K562 (cell line): Measurements from ENCODE around the gene AGPAT1. TPM values are rescaled to one million over a fixed set of nuclear protein-coding genes. Genes with fewer than 3 reads are reported as not detected.

Experiments
- ATAC-seq: fragments of 200-7000 bp; cut with Tn5 transposase; 3 replicates; pipeline ENCODE4 v1.9.1; 2020; ENCODE audit warnings: moderate library complexity
- BruUV-seq: library from RNA; stranded (reverse); fragments of 400-500 nt; replicated peaks from 2 replicates; lab custom pipeline; 2021; lab: Mats Ljungman, UMichigan
- CTCF ChIA-PET: fragments of 300-600 bp; formaldehyde crosslinking; extraction: SDS; loops from one replicate; lab custom pipeline; 2021; ENCODE audit warnings: low intra/inter-chr PET ratio; lab: Yijun Ruan, JAX
- POLR2A ChIA-PET: fragments of 300-600, 350-650 bp; sonication (Branson Sonifier 250); formaldehyde crosslinking; extraction: SDS; loops from one replicate; lab custom pipeline; 2021; ENCODE audit warnings: antibody characterized with exemption, inconsistent platforms; lab: Yijun Ruan, JAX
- DNase-seq, 4 experiments: peaks; one replicate each; pipeline versions ENCODE4 v3.0.0 to v3.0.0-alpha.2; 2011 to 2018; ENCODE audit warnings: low spot score in 3 of 4, mixed read lengths in 3 of 4; ENCODE audit errors: extremely low read depth in 1 of 4
- FAIRE-seq: peaks from 2 replicates; lab custom pipeline; 2011; peaks lifted over from hg19 to GRCh38; lab: Jason Lieb, UNC
- H2AFZ ChIP-seq: 2 replicates; pipeline ENCODE4 v1.6.0; 2011; ENCODE audit warnings: low read depth, low read length, control low read depth, inconsistent platforms
- H3K27ac ChIP-seq: fragments of 200-600 bp; 3 replicates; pipeline ENCODE4 v1.8.0; 2011; ENCODE audit warnings: low read depth, mild to moderate bottlenecking, control low read depth, inconsistent platforms, low read length, moderate library complexity, mixed read lengths; ENCODE audit errors: extremely low read depth
- H3K27me3 ChIP-seq, 2 experiments: fragments of 300-600 bp in 1 of 2; 2 replicates in 1 of 2; 3 replicates in 1 of 2; pipeline versions ENCODE4 v1.6.0 to v1.8.0; 2011; ENCODE audit warnings: inconsistent platforms in 2 of 2, low read length in 2 of 2, mild to moderate bottlenecking in 1 of 2, mixed read lengths in 1 of 2, moderate library complexity in 1 of 2; ENCODE audit not compliant: control insufficient read depth in 2 of 2, insufficient read depth in 2 of 2
- H3K36me3 ChIP-seq: fragments of 300-600 bp; 3 replicates; pipeline ENCODE4 v1.8.0; 2011; ENCODE audit warnings: mild to moderate bottlenecking, low read length, inconsistent platforms; ENCODE audit not compliant: control insufficient read depth, insufficient read depth
- H3K4me1 ChIP-seq, 2 experiments: fragments of 200-600 bp in 1 of 2; replicated peaks in 1 of 2; 2 replicates in 1 of 2; 3 replicates in 1 of 2; pipeline versions ENCODE4 v1.5.1 to v1.8.0; 2011; ENCODE audit warnings: inconsistent platforms in 2 of 2, low read length in 2 of 2, mild to moderate bottlenecking in 1 of 2, mixed read lengths in 1 of 2, moderate library complexity in 1 of 2; ENCODE audit not compliant: control insufficient read depth in 2 of 2, insufficient read depth in 2 of 2
- H3K4me2 ChIP-seq: 2 replicates; pipeline ENCODE4 v1.6.1; 2011; ENCODE audit warnings: low read length, control low read depth, inconsistent platforms, mixed read lengths; ENCODE audit not compliant: insufficient read depth
- H3K4me3 ChIP-seq: fragments of 200-600 bp; sonication (generic), shearing (Covaris generic); 2 replicates; pipeline ENCODE4 v1.5.1; 2016; ENCODE audit warnings: control low read depth, inconsistent platforms
- H3K79me2 ChIP-seq: fragments of 200-600 bp; 3 replicates; pipeline ENCODE4 v1.8.0; 2011; ENCODE audit warnings: low read length, inconsistent platforms; ENCODE audit not compliant: control insufficient read depth, insufficient read depth
- H3K9ac ChIP-seq, 2 experiments: 2 replicates each; pipeline versions ENCODE4 v1.6.0 to v1.6.1; 2011; ENCODE audit warnings: low read depth in 2 of 2, low read length in 2 of 2, control low read depth in 1 of 2, inconsistent platforms in 1 of 2, mild to moderate bottlenecking in 1 of 2, mixed read lengths in 1 of 2; ENCODE audit not compliant: insufficient read depth in 1 of 2
- H3K9me1 ChIP-seq: one replicate; pipeline ENCODE4 v1.6.0; 2011; ENCODE audit warnings: inconsistent platforms, mild to moderate bottlenecking, low read length, moderate library complexity; ENCODE audit not compliant: control insufficient read depth, insufficient read depth
- H3K9me3 ChIP-seq: replicated peaks from 2 replicates; pipeline ENCODE4 v1.5.1; 2011; ENCODE audit warnings: low read depth, low read length, inconsistent platforms; ENCODE audit not compliant: control insufficient read depth, insufficient read depth
- H4K20me1 ChIP-seq: replicated peaks from 2 replicates; pipeline ENCODE4 v1.6.1; 2011; ENCODE audit warnings: low read length, inconsistent platforms, mixed read lengths; ENCODE audit not compliant: control insufficient read depth, insufficient read depth
- ETS2 ChIP-seq: IDR thresholded peaks from 2 replicates; pipeline ENCODE4 v1.6.1; 2016; ENCODE audit warnings: borderline replicate concordance, missing genetic modification characterization, mild to moderate bottlenecking, moderate library complexity, missing compliant biosample characterization; ENCODE audit not compliant: poor library complexity, severe bottlenecking
- HDAC3 ChIP-seq: fragments of 450-650 bp; IDR thresholded peaks from 2 replicates; pipeline ENCODE4 v1.6.1; 2018; ENCODE audit warnings: borderline replicate concordance, mild to moderate bottlenecking, moderate library complexity; ENCODE audit not compliant: partially characterized antibody
- HOXB6 ChIP-seq: fragments of 250-450 bp; sonication (Bioruptor Pico); IDR thresholded peaks from 2 replicates; pipeline ENCODE4 v1.5.1; 2022; ENCODE audit warnings: mild to moderate bottlenecking, borderline replicate concordance
- KLF16 ChIP-seq: IDR thresholded peaks from 2 replicates; pipeline ENCODE4 v1.6.1; 2016; ENCODE audit warnings: antibody characterized with exemption
- L3MBTL2 ChIP-seq: fragments of 450-650 bp; IDR thresholded peaks from 2 replicates; pipeline ENCODE4 v1.6.1; 2016; ENCODE audit warnings: mild to moderate bottlenecking, moderate library complexity
- MCM3 ChIP-seq: fragments of 450-650 bp; IDR thresholded peaks from 2 replicates; pipeline ENCODE4 v1.6.1; 2016
- RB1 ChIP-seq: fragments of 450-650 bp; IDR thresholded peaks from 2 replicates; pipeline ENCODE4 v1.6.1; 2017; ENCODE audit warnings: low read depth, mild to moderate bottlenecking
- RBBP5 ChIP-seq: fragments of 200-600 bp; sonication (generic); IDR thresholded peaks from 2 replicates; pipeline ENCODE4 v1.6.1; 2012; ENCODE audit warnings: borderline replicate concordance, mild to moderate bottlenecking, low read length, control low read depth, inconsistent platforms; ENCODE audit not compliant: insufficient read depth, poor library complexity, severe bottlenecking
- RFX5 ChIP-seq: IDR thresholded peaks from 2 replicates; pipeline ENCODE4 v1.6.1; 2011; ENCODE audit warnings: low read depth, mild to moderate bottlenecking, improper control_type of control experiment, low read length
- THAP12 ChIP-seq: fragments of 250-450 bp; sonication (Bioruptor Pico); IDR thresholded peaks from 2 replicates; pipeline ENCODE4 v1.9.0; 2021; ENCODE audit warnings: mild to moderate bottlenecking, inconsistent platforms
- ZNF197 ChIP-seq: fragments of 200-800 bp; sonication (Bioruptor generic); IDR thresholded peaks from 2 replicates; pipeline ENCODE4 v1.6.1; 2016; ENCODE audit warnings: low read depth, missing genetic modification characterization, missing compliant biosample characterization
- ZNF263 ChIP-seq: sonication (generic); formaldehyde crosslinking; IDR thresholded peaks from 2 replicates; pipeline ENCODE4 v1.8.0; 2022; ENCODE audit warnings: mild to moderate bottlenecking, missing genetic modification reagents, borderline replicate concordance
- ZSCAN32 ChIP-seq: fragments of 450-650 bp; formaldehyde crosslinking; IDR thresholded peaks from 2 replicates; pipeline ENCODE4 v1.4.0; 2020; ENCODE audit warnings: mild to moderate bottlenecking, moderate library complexity
- WGBS: fragments of 100-300 bp; shearing (Covaris generic); methylation state at CpG from one replicate; pipeline ENCODE4 v1.1.6; 2016; ENCODE audit warnings: low coverage, mixed read lengths; ENCODE audit not compliant: insufficient coverage; ENCODE audit errors: missing lambda C conversion rate; 5-methylcytosine and 5-hydroxymethylcytosine counted together
- in situ Hi-C: fragments of 300-500 bp; cut with MboI; formaldehyde crosslinking; loops from 4 replicates; pipeline ENCODE4 v1.15.0; 2018; ENCODE audit warnings: inconsistent platforms, mixed read lengths
- intact Hi-C: fragments of 100-400 bp; cut with micrococcal nuclease; formaldehyde crosslinking; loops from 2 replicates; pipeline ENCODE4 v1.14.2; 2022
- polyA plus RNA-seq, 8 experiments: library from polyadenylated mRNA; depleted of rRNA in 4 of 8; stranded (reverse) in 5 of 8; unstranded in 3 of 8; fragments of >200 nt; fragmentation: Nextera tagmentation in 2 of 8; fragmentation: Illumina TruSeq in 1 of 8; extraction: Ambion mirVana in 2 of 8; extraction: Trizol in 1 of 8; gene quantifications; 2 replicates each; pipeline versions ENCODE4 v1.2.1 to v1.2.3, GENCODE V29; 2011 to 2014; ENCODE audit warnings: inconsistent platforms in 1 of 8, missing spikeins in 1 of 8
- total RNA-seq, 7 experiments: library from RNA; depleted of rRNA in 6 of 7; stranded (reverse); fragments of >200 nt in 6 of 7; fragmentation: Illumina TruSeq in 2 of 7; extraction: Trizol in 2 of 7; gene quantifications; 2 replicates each; pipeline versions ENCODE4 v1.2.1 to v1.2.3, GENCODE V29; 2011 to 2021; ENCODE audit warnings: low replicate concordance in 1 of 7
- TF ChIP-seq, protein P1 (sequence below), 3 experiments: fragments of 200-800 bp in 1 of 3; fragments of 250-450 bp in 1 of 3; fragments of 450-650 bp in 1 of 3; sonication (Bioruptor Pico) in 1 of 3; sonication (Bioruptor generic) in 1 of 3; formaldehyde crosslinking in 1 of 3; IDR thresholded peaks; 2 replicates each; pipeline versions ENCODE4 v1.6.1 to v1.8.0; 2016 to 2022; ENCODE audit warnings: mild to moderate bottlenecking in 2 of 3, missing genetic modification characterization in 2 of 3, missing compliant biosample characterization in 1 of 3, moderate library complexity in 1 of 3

AGPAT1 gene
- total and polyA plus RNA-seq, 9 of the 15 experiments (the other 6 are each of a cell fraction or from before 2014, with no cell fraction given) = 37.9 to 176 (median 69.4) TPM

- Histone ChIP-seq H3K27me3 (no peaks in the 10 kb centered on the region), H2AFZ (peak overlapping the region; percentile 27), H3K27ac (peak overlapping the region; percentile 83), H3K4me3 (peak overlapping the region; percentile 91), H3K9ac (peak overlapping the region; percentile 69 to 90), H3K4me1 (peaks cover 35 to 36% of the 10 kb centered on the region in 2 experiments), H4K20me1 (no peaks in the 10 kb centered on the region), H3K9me3 (no peaks in the 10 kb centered on the region), H3K36me3 (peaks cover 31% of the 10 kb centered on the region; the same call in 2 of the 3 replicates), H3K79me2 (peaks cover 39% of the 10 kb centered on the region), H3K9me1 (no peaks in the 10 kb centered on the region), H3K4me2 (peak overlapping the region; percentile 90)
- 8% methylated on average over 13 of the region's 13 CpGs for WGBS
- FAIRE-seq (no peak), ATAC-seq (no peak), DNase-seq (no peak)
- in situ Hi-C loops = no loop called here
- BruUV-seq = no TSS peak
- ChIA-PET CTCF (interaction anchor here (0.8 to 1.1 kb wide), 2 partner anchors 10 to 25 kb away, joined by 3 to 4 read pairs; partner anchors contain the start of gene PPT2), POLR2A (interaction anchor here (0.6 to 3.9 kb wide), 17 partner anchors 8 to 1815 kb away, joined by 3 to 23 read pairs (median 6); partner anchors contain the start of genes EGFL8, RNF5 and TNXB)
- intact Hi-C loops = loop anchor here (2.0 kb wide), 1 partner anchor 390 kb away; no protein-coding TSS in a partner anchor
- TF ChIP-seq ZNF197 (CRISPR knock-in tag) (no peak), HDAC3 (no peak), THAP12 (peak; percentile 32; the same call in 1 of the 2 replicates), KLF16 (no peak), ZSCAN32 (CRISPR knock-in tag) (no peak), MCM3 (no peak), HOXB6 (CRISPR knock-in tag) (no peak), RB1 (no peak), L3MBTL2 (no peak), ETS2 (no peak), RBBP5 (peak; percentile 66), RFX5 (peak; percentile 27; the same call in 1 of the 2 replicates), ZNF263 (CRISPR knock-in tag) (0 out of 2 replicates have a peak, but pooled peaks have one; percentile 21)
- TF ChIP-seq, protein P1, sequence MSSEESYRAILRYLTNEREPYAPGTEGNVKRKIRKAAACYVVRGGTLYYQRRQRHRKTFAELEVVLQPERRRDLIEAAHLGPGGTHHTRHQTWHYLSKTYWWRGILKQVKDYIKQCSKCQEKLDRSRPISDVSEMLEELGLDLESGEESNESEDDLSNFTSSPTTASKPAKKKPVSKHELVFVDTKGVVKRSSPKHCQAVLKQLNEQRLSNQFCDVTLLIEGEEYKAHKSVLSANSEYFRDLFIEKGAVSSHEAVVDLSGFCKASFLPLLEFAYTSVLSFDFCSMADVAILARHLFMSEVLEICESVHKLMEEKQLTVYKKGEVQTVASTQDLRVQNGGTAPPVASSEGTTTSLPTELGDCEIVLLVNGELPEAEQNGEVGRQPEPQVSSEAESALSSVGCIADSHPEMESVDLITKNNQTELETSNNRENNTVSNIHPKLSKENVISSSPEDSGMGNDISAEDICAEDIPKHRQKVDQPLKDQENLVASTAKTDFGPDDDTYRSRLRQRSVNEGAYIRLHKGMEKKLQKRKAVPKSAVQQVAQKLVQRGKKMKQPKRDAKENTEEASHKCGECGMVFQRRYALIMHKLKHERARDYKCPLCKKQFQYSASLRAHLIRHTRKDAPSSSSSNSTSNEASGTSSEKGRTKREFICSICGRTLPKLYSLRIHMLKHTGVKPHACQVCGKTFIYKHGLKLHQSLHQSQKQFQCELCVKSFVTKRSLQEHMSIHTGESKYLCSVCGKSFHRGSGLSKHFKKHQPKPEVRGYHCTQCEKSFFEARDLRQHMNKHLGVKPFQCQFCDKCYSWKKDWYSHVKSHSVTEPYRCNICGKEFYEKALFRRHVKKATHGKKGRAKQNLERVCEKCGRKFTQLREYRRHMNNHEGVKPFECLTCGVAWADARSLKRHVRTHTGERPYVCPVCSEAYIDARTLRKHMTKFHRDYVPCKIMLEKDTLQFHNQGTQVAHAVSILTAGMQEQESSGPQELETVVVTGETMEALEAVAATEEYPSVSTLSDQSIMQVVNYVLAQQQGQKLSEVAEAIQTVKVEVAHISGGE (CRISPR knock-in tag; IDR thresholded peaks at IDR 0.05) = no peak
Observed at GRCh38 chr6:32128751-32129296, 47.1 kb downstream of the AGPAT1 start.
